ENCODE results near the gene NRN1. TPM values are rescaled to one million over a fixed set of nuclear protein-coding genes. Genes with fewer than 3 reads are reported as not detected.

The NRN1 gene
- total RNA-seq: 0.09 and 0.16 TPM in 2 replicates

GRCh38 chr6:6006428-6007365, at the start of gene NRN1:
NRN1 (minus strand) TSS chr6:6006925; CDS start chr6:6006749, 176 bp downstream.

Measured in bronchial smooth muscle cell (primary cell).